ENCODE results near the gene GRB7. TPM values are rescaled to one million over a fixed set of nuclear protein-coding genes. Genes with fewer than 3 reads are reported as not detected.

GRB7 gene
- total RNA-seq, 1 donor from 2014 or later = 34.5 TPM

DNA sequence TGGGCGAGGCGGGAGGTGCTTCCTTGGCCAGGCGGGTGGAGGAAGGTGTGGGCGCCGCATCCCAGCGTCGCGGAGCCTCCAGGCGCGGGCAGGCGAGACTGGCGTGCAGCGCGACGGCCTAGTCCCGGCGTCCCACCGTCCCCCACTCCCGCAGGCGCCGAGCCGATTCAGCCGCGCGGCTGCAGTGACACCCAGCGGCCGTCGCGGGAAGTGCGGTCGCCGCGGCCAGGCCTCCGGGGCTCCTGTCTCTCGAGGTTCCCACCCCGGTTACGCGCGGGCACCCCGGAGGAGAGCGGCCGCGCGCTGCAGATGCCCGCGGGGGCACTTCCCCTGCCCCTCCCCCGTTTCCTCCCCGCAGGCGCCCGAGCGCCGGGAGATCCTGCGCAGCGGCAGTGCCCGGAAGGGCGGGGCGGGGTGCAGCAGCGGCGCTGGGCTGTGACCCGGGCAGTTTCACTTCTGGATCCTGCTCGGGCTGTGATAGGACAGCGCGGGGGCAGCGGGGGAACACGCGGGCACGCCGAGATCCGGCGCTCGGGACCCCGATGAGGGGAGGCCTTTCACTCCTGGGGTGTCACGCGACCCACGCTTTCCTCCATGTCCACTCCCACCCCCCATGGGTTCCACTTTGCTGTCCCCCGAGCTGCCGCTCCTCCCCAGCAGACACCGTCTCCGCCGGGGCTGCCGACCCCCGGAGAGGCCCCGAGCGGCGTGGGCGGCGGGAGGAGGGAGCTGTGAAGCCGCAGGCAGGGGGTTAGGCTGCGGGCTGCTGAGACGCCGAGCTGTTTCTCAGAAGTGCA, 16.6 kb downstream of the GRB7 start:
- ATAC-seq = peak; percentile 95 to 97
- peaks cover 25% of the 10 kb centered on the region for H3K4me1 ChIP-seq
- intact Hi-C loops (cut with DNase I) = no loop called here
- peak overlapping the region; percentile 61 for H3K4me3 ChIP-seq
- H3K9me3 ChIP-seq = no peaks in the 10 kb centered on the region
- no peaks in the 10 kb centered on the region for H3K36me3 ChIP-seq
- TF ChIP-seq, protein P1, sequence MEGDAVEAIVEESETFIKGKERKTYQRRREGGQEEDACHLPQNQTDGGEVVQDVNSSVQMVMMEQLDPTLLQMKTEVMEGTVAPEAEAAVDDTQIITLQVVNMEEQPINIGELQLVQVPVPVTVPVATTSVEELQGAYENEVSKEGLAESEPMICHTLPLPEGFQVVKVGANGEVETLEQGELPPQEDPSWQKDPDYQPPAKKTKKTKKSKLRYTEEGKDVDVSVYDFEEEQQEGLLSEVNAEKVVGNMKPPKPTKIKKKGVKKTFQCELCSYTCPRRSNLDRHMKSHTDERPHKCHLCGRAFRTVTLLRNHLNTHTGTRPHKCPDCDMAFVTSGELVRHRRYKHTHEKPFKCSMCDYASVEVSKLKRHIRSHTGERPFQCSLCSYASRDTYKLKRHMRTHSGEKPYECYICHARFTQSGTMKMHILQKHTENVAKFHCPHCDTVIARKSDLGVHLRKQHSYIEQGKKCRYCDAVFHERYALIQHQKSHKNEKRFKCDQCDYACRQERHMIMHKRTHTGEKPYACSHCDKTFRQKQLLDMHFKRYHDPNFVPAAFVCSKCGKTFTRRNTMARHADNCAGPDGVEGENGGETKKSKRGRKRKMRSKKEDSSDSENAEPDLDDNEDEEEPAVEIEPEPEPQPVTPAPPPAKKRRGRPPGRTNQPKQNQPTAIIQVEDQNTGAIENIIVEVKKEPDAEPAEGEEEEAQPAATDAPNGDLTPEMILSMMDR (IDR thresholded peaks at IDR 0.05) = peak; percentile 92
- H3K27ac ChIP-seq = peak overlapping the region; percentile 97
- no peaks in the 10 kb centered on the region for H3K27me3 ChIP-seq (ENCODE audit: low read depth)
- DNase-seq = peak; percentile 98

DNA sequence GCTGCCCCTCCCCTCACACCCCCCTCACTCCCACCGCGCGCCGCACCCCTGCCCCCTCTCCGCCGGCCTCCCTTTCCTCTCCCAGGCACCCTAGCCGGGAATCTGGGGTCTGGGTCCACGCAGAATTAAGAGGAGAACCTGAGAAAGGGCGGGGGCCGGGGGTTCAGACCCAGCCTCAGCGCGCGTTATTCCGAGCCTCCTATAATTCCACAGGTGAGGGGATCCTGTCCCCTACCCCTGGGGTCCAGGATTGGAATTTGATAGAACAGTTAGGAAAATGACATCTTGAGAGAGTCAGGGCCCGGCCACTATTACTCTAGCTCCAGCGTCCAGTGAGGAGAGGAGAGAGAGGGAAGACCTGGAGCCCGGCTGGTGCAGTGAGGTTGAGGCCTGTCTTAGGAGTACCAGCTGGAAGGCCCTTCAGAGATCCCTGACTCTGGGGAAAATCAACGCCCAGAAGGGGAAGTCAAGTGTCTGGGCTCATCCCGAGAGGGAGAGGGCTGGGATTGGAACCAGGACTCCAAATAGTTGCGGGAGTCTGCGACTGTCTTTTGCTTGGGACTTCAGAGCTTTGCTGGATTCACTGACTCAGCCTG, 17.3 kb downstream of the GRB7 start:
- Histone ChIP-seq H3K9me3 (no peaks in the 10 kb centered on the region), H3K27me3 (ENCODE audit: low read depth) (no peaks in the 10 kb centered on the region), H3K36me3 (no peaks in the 10 kb centered on the region), H3K27ac (peak overlapping the region; percentile 97), H3K4me3 (peak overlapping the region; percentile 61), H3K4me1 (peaks cover 25% of the 10 kb centered on the region)
- intact Hi-C loops (cut with DNase I) = no loop called here
- DNase-seq (no peak), ATAC-seq (peak; percentile 3 to 14)
- TF ChIP-seq, protein P1 (IDR thresholded peaks at IDR 0.05) = no peak

DNA sequence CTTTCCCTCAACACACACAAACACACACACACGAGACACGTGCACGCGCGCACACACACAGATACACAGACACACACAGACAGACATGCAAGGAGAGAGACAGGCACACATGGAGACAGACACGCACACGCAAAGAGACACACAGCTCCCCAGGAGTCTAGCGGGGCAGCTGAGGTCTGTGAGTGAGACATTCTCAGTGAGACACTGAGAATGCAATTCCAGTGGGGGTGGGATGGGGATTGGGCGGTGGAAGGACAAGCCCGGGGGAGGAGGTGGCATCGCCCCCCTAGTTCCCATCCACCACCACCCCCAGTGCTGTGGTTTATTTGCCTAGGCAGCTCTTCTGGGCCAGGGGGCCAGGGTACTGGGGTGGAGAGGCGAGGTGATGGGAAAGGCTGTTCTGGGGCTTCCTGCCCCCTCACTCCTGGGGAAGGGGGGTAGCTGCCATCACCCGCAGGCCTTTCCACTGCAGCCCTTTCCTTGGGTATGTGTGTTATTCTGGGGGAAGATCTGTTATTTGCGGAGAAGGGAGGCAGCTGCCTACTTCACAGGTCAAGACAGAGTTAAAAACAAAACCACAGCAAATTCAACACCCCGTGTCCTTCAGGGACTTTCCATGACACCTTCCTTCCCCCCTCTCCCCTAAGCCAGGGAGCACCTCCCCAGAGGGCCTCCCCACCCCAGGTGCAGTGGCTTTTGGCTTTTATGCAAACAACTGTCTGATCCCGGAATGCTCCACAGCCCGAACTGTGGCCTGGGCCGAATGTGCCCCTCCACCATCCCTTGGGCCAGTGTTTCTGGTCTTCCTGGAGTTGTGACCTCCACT, 18.0 kb downstream of the GRB7 start:
- ATAC-seq (no peak), DNase-seq (no peak)
- Histone ChIP-seq H3K27me3 (ENCODE audit: low read depth) (peaks cover 2% of the 10 kb centered on the region), H3K4me1 (peaks cover 25% of the 10 kb centered on the region), H3K27ac (peak overlapping the region; percentile 97), H3K9me3 (no peaks in the 10 kb centered on the region), H3K36me3 (no peaks in the 10 kb centered on the region), H3K4me3 (no peak overlapping the region)
- intact Hi-C loops (cut with DNase I) = no loop called here
- TF ChIP-seq, protein P1 (IDR thresholded peaks at IDR 0.05) = no peak

DNA sequence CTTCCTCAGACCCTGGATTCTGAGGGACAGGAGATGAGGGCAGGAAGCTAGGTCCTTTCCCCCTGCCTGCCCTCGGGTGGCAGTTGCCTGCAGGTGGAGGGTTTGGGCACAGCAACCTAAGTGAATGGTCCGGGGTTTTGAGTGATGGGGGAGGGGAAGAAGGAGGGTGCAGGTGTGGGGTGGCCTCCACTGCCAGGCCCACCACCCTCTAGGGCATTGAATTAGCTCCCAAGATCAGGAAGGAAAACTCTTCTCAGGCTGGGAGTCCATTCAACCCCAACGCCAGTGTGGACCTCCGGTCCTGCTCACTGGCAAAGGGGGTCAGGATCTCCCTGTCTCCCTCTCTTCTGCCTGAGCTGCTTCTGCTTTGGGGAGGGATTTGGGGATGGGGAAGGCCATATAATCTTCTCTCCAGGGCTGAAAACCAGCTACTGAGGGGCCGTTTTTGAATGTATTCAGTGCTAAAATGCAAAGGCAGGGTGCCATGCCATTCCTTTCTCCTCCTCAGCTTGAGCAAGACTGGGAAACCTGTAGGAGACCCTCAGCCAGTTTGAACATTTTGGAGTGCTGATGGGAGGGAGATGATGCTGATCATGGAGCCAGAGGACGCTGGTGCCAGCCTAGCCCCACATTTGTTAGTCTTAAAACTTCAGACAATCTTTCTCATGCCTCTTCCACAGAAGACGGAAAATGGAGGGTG, 18.8 kb downstream of the GRB7 start:
- TF ChIP-seq, protein P1 (IDR thresholded peaks at IDR 0.05) = no peak
- peak overlapping the region; percentile 97 for H3K27ac ChIP-seq
- intact Hi-C loops (cut with DNase I) = no loop called here

DNA sequence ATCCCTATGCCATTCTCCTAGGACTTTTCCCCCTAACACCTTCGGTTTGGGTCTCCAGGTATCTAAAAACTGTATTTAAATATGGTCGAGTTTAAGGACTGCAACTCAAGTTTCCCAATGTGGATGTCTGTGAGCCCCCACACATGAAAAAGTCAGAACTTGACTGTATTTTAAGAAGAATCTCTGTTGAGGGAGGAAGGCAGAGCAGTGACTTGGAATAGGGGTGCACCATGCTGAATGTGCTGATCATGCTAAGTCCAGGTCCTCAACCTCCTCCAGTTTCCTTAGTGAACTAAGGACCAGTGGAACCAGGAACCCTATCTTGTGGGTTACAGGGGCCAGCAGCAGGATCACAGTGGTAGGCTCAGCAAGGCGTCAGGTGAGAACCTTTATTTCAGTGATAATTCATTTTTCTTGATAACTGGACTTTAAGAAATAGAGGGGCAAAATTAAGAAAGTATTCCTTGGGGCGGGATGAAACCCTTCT, 19.5 kb downstream of the GRB7 start:
- intact Hi-C loops (cut with DNase I) = no loop called here

More for the DNA sequence above, 18.8 kb downstream of the GRB7 start:
- ATAC-seq (no peak), DNase-seq (no peak)
- Histone ChIP-seq H3K9me3 (no peaks in the 10 kb centered on the region), H3K27me3 (ENCODE audit: low read depth) (peaks cover 9% of the 10 kb centered on the region), H3K36me3 (no peaks in the 10 kb centered on the region), H3K4me1 (peaks cover 25% of the 10 kb centered on the region), H3K4me3 (no peak overlapping the region)

More for the DNA sequence above, 19.5 kb downstream of the GRB7 start:
- H3K36me3 ChIP-seq = no peaks in the 10 kb centered on the region
- H3K9me3 ChIP-seq = no peaks in the 10 kb centered on the region
- no peak overlapping the region for H3K27ac ChIP-seq
- peaks cover 11% of the 10 kb centered on the region for H3K27me3 ChIP-seq (ENCODE audit: low read depth)
- DNase-seq (no peak), ATAC-seq (no peak)
- peaks cover 25% of the 10 kb centered on the region for H3K4me1 ChIP-seq
- TF ChIP-seq, protein P1 (IDR thresholded peaks at IDR 0.05) = no peak
- no peak overlapping the region for H3K4me3 ChIP-seq
